ENCODE measurements around the gene ATP5ME.

ATP5ME gene

GRCh38 chr4:632196-632790 lies 41.8 kb downstream of the ATP5ME start:
- DNase-seq: no peak

GRCh38 chr4:630656-631055 lies 43.4 kb downstream of the ATP5ME start:
- no peak for DNase-seq

DNA sequence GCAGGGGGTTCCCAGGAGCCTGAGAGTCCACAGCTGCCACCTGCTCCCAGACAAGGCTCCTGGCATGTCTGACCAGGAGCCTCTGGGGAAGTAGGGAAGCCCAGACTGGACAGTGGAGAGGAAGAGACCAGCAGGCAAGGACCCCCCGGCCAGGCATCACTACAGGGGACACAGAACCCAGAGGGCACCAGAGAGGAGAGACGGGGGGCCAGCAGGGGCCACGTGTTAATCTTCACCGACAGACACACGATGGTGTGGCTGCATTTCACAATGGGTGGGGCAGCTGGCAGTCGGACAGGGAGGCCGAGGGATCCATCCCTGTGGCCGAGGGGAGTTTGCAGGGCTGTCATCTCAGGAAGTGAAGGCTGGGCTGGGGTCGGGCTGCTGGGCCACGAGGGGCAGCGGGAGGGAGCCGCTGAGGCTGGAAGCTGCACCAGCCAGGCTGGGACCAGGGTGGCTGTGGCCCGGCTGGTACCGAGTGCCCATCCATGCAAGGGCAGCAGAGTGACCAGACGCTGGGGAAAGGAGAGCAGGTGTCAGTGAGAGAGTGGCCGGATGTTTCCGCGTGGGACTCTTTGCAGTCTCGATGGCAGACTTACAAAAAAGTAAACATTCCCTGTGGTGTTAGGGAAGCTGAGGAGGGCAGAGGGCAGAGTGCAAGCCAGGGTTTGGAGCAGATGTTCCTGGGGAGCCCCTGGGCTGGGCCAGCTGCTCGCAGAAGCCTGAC lies 44.0 kb downstream of the ATP5ME start:
- no peak for DNase-seq

DNA sequence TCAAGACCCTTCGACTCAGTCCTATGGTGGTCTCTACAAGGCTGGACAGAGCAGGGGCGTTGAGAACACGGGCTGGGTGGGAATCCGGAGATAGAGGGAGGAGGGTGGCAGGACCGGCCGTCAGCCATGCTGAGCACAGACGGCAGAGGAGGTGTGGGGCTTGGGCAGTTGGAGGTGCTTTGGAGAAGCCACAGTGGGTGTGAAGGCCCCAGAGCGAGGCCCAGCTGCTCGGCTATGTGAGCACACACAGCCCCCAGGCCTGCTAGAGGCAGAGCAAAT lies 44.5 kb downstream of the ATP5ME start:
- DNase-seq: no peak

DNA sequence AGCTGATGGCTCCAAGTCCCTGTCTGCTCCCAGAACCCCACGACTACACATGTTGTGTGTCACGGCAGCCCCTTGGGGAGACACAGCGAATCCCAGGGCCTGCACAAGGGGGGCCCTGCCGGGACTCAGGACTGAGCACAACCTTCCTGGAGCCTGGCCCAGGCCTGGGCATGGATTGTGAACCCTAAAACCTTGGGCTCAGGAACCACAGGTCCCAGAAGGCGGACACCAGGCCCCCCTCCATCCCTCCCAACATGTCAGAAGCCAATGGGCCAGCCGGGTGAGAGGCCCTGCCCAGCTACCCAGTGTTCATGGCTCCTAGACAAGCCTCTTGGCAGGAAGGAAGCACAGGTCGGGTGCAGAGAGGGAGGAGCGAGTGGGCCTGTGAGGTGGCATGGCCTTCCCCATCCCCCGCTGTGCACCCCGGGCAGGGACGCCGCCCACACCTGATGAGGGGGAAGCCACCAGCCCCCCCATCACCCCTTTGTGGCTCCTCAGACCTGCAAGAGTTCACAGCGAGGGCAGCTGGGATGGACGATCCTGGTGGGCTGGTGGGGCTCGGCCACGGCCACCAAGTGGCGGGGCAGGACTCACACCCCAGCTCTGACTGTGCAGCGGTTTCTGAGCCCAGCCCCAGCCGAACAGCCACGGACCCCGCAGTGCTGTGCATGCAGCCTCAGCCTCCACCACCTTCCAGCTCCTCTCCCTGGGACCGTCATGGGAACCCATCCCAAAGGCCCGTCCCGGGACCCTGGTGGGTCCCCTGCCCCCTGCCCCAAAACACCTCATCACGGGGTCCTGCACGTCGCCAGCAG lies 45.0 kb downstream of the ATP5ME start:
- DNase-seq: no peak

GRCh38 chr4:628311-628741 lies 45.8 kb downstream of the ATP5ME start:
- DNase-seq: no peak

- DNase-seq: no peak
Measured at GRCh38 chr4:627347-628125, 46.5 kb downstream of the ATP5ME start.

- DNase-seq: no peak
Measured at GRCh38 chr4:626201-627091, 47.6 kb downstream of the ATP5ME start.

DNA sequence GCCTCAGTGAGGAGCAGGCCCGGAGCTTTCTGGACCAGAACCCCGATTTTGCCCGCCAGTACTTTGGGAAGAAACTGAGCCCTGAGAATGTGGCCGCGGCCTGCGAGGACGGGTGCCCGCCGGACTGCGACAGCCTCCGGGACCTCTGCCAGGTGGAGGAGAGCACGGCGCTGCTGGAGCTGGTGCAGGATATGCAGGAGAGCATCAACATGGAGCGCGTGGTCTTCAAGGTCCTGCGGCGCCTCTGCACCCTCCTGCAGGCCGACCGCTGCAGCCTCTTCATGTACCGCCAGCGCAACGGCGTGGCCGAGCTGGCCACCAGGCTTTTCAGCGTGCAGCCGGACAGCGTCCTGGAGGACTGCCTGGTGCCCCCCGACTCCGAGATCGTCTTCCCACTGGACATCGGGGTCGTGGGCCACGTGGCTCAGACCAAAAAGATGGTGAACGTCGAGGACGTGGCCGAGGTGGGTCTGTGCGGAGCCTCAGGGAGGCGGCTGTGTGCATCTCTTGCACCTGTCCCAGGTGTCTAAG lies 48.4 kb downstream of the ATP5ME start:
- DNase-seq: no peak

GRCh38 chr4:624705-625590 lies 49.1 kb downstream of the ATP5ME start, which contains the start of gene PDE6B:
Gene PDE6B, plus strand, starts transcription at chr4:625573. Its CDS starts 54 bp downstream, at chr4:625627.
- DNase-seq: no peak

GRCh38 chr4:623914-624566 lies 50.0 kb downstream of the ATP5ME start:
- no peak for DNase-seq

GRCh38 chr4:622996-623913 lies 50.8 kb downstream of the ATP5ME start:
- no peak for DNase-seq
